ENCODE data around the gene INPP5A. TPM values are rescaled to one million over a fixed set of nuclear protein-coding genes. Genes with fewer than 3 reads are reported as not detected.

The INPP5A gene
- total RNA-seq, 1 experiment from 2014 or later = 12.3 TPM

GRCh38 chr10:132588301-132589013 lies 50.9 kb downstream of the INPP5A start:
- ATAC-seq = no peak
- CTCF ChIA-PET = no interaction called here
- no peak for TF ChIP-seq FOSL1 (IDR thresholded peaks at IDR 0.05; ENCODE audit: low read depth)
- no peak for TF ChIP-seq EGR1 (IDR thresholded peaks at IDR 0.05; ENCODE audit: low read depth)

DNA sequence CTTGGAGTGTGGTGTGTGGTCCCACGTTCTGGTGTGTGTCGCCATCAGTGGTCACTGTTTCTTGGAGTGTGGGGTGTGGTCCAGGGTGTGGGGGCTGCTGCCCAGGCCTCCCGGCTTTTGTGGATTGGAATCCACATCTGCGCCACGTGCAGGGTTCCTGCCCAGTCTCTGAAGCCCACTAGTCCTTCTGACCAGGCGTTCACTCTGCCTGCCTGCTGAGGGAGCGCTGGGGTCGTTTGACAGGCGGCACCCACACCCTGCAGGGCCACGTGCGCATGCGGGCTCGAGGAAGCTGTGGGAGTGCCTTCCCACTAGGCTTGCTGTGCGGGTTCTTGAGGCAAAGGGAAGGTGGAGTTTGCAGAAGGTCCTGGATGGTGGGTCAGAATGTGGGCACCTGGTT lies 51.4 kb downstream of the INPP5A start:
- no peak overlapping the region for H3K4me3 ChIP-seq (replicated peaks in 1 of 2; ENCODE audit: low read depth in 1 of 2, low read length in 2 of 2)
- no peaks in the 10 kb centered on the region for H4K20me1 ChIP-seq (ENCODE audit: insufficient read depth)
- ChIA-PET POLR2A (no interaction called here), CTCF (no interaction called here), RAD21 (ENCODE audit: low non-redundant PET in 1 of 2, low total read pairs in 2 of 2, uncharacterized antibody in 2 of 2, unreplicated experiment in 2 of 2) (no interaction called here)
- no peak for TF ChIP-seq EZH2 (IDR thresholded peaks at IDR 0.05)
- TF ChIP-seq EGR1 (IDR thresholded peaks at IDR 0.05; ENCODE audit: low read depth) = no peak
- no peak for TF ChIP-seq SP1 (IDR thresholded peaks at IDR 0.05; ENCODE audit: low read depth)
- TF ChIP-seq CEBPB (IDR thresholded peaks at IDR 0.05; ENCODE audit: low read depth) = no peak
- TF ChIP-seq, protein P1, sequence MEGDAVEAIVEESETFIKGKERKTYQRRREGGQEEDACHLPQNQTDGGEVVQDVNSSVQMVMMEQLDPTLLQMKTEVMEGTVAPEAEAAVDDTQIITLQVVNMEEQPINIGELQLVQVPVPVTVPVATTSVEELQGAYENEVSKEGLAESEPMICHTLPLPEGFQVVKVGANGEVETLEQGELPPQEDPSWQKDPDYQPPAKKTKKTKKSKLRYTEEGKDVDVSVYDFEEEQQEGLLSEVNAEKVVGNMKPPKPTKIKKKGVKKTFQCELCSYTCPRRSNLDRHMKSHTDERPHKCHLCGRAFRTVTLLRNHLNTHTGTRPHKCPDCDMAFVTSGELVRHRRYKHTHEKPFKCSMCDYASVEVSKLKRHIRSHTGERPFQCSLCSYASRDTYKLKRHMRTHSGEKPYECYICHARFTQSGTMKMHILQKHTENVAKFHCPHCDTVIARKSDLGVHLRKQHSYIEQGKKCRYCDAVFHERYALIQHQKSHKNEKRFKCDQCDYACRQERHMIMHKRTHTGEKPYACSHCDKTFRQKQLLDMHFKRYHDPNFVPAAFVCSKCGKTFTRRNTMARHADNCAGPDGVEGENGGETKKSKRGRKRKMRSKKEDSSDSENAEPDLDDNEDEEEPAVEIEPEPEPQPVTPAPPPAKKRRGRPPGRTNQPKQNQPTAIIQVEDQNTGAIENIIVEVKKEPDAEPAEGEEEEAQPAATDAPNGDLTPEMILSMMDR (IDR thresholded peaks at IDR 0.05 in 2 of 3, conservative IDR thresholded peaks at IDR 0.05 in 1 of 3; ENCODE audit: borderline replicate concordance in 1 of 3, insufficient read depth in 1 of 3, low read depth in 2 of 3, low read length in 2 of 3) = no peak
- TF ChIP-seq, protein P2, sequence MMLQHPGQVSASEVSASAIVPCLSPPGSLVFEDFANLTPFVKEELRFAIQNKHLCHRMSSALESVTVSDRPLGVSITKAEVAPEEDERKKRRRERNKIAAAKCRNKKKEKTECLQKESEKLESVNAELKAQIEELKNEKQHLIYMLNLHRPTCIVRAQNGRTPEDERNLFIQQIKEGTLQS (IDR thresholded peaks at IDR 0.05) = no peak
- TF ChIP-seq FOSL1 (IDR thresholded peaks at IDR 0.05; ENCODE audit: low read depth) = no peak
- TF ChIP-seq EZH2phosphoT487 (IDR thresholded peaks at IDR 0.05; ENCODE audit: borderline replicate concordance) = no peak
- no peak for TF ChIP-seq SRF (IDR thresholded peaks at IDR 0.05; ENCODE audit: low read depth)
- no peak for TF ChIP-seq POLR2A (IDR thresholded peaks at IDR 0.05; ENCODE audit: borderline replicate concordance, extremely low read depth, insufficient read depth, insufficient read length)
- TF ChIP-seq JUND (IDR thresholded peaks at IDR 0.05) = no peak
- TF ChIP-seq, protein P3, sequence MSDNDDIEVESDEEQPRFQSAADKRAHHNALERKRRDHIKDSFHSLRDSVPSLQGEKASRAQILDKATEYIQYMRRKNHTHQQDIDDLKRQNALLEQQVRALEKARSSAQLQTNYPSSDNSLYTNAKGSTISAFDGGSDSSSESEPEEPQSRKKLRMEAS (IDR thresholded peaks at IDR 0.05) = no peak
- TF ChIP-seq TCF7L2 (IDR thresholded peaks at IDR 0.05; ENCODE audit: borderline replicate concordance, extremely low read depth, insufficient read depth, insufficient read length) = no peak
- TF ChIP-seq POLR2AphosphoS5 (IDR thresholded peaks at IDR 0.05; ENCODE audit: low read depth, low read length) = no peak
- no peak for TF ChIP-seq ZNF274 (IDR thresholded peaks at IDR 0.05; ENCODE audit: low read depth, low read length)
- TF ChIP-seq ELF1 (IDR thresholded peaks at IDR 0.05; ENCODE audit: borderline replicate concordance, low read depth) = no peak
- ATAC-seq = no peak
- no peaks in the 10 kb centered on the region for H3K9me2 ChIP-seq (ENCODE audit: insufficient read depth)
- no peak overlapping the region for H3K9ac ChIP-seq (ENCODE audit: low read length)
- no peak overlapping the region for H3K4me2 ChIP-seq (ENCODE audit: low read length)
- H2AFZ ChIP-seq (ENCODE audit: low read depth, low read length, poor library complexity, severe bottlenecking) = no peak overlapping the region
- intact Hi-C loops (cut with micrococcal nuclease) = no loop called here
- no peaks in the 10 kb centered on the region for H3K27me3 ChIP-seq (ENCODE audit: insufficient read depth, low read length)
- peaks cover 8 to 16% of the 10 kb centered on the region in 2 experiments for H3K4me1 ChIP-seq (ENCODE audit: control insufficient read depth in 1 of 2, insufficient read depth in 2 of 2, low read length in 2 of 2)
- H3K36me3 ChIP-seq (ENCODE audit: control insufficient read depth in 1 of 2, insufficient read depth in 2 of 2, low read length in 2 of 2) = no peaks in the 10 kb centered on the region
- H3K79me2 ChIP-seq (ENCODE audit: insufficient read depth, low read length) = peaks cover 10% of the 10 kb centered on the region; the same call in 1 of the 2 replicates
- BruUV-seq (replicated peaks) = no TSS peak
- no peak overlapping the region for H3K27ac ChIP-seq (ENCODE audit: low read depth, low read length)
- H3K9me3 ChIP-seq (ENCODE audit: control insufficient read depth in 1 of 2, insufficient read depth in 1 of 2, low read depth in 1 of 2, low read length in 2 of 2) = no peaks in the 10 kb centered on the region
- no peak for DNase-seq (ENCODE audit: low read depth, low spot score)

More at GRCh38 chr10:132588301-132589013, 50.9 kb downstream of the INPP5A start:
- Histone ChIP-seq H3K27ac (ENCODE audit: low read depth, low read length) (no peak overlapping the region), H4K20me1 (ENCODE audit: insufficient read depth) (no peaks in the 10 kb centered on the region), H2AFZ (ENCODE audit: low read depth, low read length, poor library complexity, severe bottlenecking) (no peak overlapping the region), H3K9ac (ENCODE audit: low read length) (no peak overlapping the region), H3K4me1 (ENCODE audit: control insufficient read depth in 1 of 2, insufficient read depth in 2 of 2, low read length in 2 of 2) (peaks cover 8 to 16% of the 10 kb centered on the region in 2 experiments), H3K9me3 (ENCODE audit: control insufficient read depth in 1 of 2, insufficient read depth in 1 of 2, low read depth in 1 of 2, low read length in 2 of 2) (no peaks in the 10 kb centered on the region), H3K79me2 (ENCODE audit: insufficient read depth, low read length) (peaks cover 10% of the 10 kb centered on the region; the same call in 1 of the 2 replicates), H3K4me2 (ENCODE audit: low read length) (no peak overlapping the region), H3K27me3 (ENCODE audit: insufficient read depth, low read length) (no peaks in the 10 kb centered on the region), H3K9me2 (ENCODE audit: insufficient read depth) (no peaks in the 10 kb centered on the region), H3K4me3 (replicated peaks in 1 of 2; ENCODE audit: low read depth in 1 of 2, low read length in 2 of 2) (no peak overlapping the region), H3K36me3 (ENCODE audit: control insufficient read depth in 1 of 2, insufficient read depth in 2 of 2, low read length in 2 of 2) (no peaks in the 10 kb centered on the region)
- BruUV-seq (replicated peaks) = no TSS peak
- POLR2A ChIA-PET = no interaction called here
- no peak for DNase-seq (ENCODE audit: low read depth, low spot score)
- RAD21 ChIA-PET (ENCODE audit: low non-redundant PET in 1 of 2, low total read pairs in 2 of 2, uncharacterized antibody in 2 of 2, unreplicated experiment in 2 of 2) = no interaction called here
- intact Hi-C loops (cut with micrococcal nuclease) = no loop called here
